ENCODE data around the gene ARID3A.
A peak's percentile ranks its signal among the peaks of the same experiment; 100 is the strongest.

The ARID3A gene

DNA sequence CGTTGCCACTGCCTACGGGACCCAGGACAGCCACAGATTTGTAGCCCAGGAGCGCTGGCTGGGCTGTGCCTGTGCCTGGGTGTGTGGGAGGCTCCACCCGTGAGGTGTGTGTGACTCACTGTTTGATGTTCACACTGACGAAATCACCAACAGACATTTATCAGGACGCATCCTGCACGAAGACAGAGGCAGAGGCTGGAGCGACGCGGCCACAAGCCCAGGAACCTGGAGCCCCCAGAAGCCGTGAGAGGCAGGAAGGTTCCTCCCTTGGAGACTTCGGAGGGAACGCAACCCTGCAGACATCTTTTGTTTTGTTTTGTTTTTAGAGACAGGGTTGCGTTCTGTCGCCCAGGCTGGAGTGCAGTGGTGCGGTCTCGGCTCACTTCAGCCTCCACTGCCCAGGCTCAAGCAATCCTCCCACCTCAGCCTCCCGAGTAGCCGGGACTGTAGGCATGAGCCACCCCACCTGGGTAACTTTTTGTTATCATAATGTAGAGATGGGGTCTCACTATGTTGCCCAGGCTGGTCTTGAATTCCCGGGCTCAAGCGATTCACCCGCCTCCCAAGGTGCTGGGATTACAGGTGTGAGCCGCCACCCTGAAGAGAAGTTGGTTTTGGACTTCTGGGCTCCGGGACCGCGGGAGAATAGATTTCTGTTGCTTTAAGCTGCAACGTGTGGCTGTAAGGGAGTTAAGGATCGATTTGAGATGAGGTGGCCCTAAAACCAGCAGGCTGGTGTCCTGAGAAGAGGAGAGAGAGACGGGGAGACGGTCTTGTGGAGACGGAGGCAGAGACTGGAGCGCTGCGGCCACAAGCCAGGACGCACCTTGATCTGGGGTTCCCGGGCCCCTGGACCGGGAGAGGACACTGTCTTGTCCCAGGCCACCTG lies 33.4 kb downstream of the ARID3A start:
- Histone ChIP-seq H3K9me3 (replicated peaks in 1 of 11) (no peaks in the 10 kb centered on the region), H3K27ac (0 out of 22 replicates have a peak overlapping the region, but pooled peaks of 1 of the 11 experiments have one; percentile 8), H3K4me1 (peaks cover 31 to 77% (median 55%) of the 10 kb centered on the region in 10 experiments), H3K4me2 (peak overlapping the region in 3 of 11 experiments; percentile 9 to 40 (median 18); a peak in 3 of 22 replicates), H3K4me3 (no peak overlapping the region), H3K27me3 (no peaks in the 10 kb centered on the region), H3K9ac (no peak overlapping the region), H3K36me3 (peaks cover 33 to 78% (median 51%) of the 10 kb centered on the region in 11 experiments), H4K20me1 (peaks cover 6 to 84% (median 39%) of the 10 kb centered on the region in 11 experiments; a peak in 15 of 22 replicates)
- no peak for TF ChIP-seq Cebpa-rat (IDR thresholded peaks at IDR 0.05)

DNA sequence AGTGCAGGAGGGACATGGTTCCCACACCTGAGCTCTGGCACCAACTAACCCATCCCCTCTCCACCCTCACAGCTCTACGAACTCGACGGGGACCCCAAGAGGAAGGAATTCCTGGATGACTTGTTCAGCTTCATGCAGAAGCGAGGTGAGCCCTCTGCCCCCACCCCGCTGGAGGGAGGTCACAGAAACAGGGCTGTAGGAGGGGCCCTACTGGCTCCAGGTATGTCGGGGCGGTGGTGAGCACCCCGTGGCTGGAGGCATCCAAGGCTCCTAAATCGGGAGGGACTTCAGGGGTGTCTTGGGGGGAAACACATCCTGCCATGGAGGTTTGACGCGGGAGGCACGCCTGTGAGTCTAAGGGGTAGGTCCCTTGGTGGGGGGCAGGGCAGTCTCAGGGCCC lies 34.2 kb downstream of the ARID3A start:
- Histone ChIP-seq H3K4me2 (peak overlapping the region in 1 of 11 experiments; percentile 18; a peak in 1 of 22 replicates), H3K9ac (no peak overlapping the region), H3K27me3 (no peaks in the 10 kb centered on the region), H3K27ac (no peak overlapping the region), H3K4me3 (no peak overlapping the region), H3K9me3 (replicated peaks in 1 of 11) (peaks cover 0 to 4% (median 0%) of the 10 kb centered on the region in 11 experiments; a peak in 1 of 22 replicates), H4K20me1 (peaks cover 6 to 86% (median 39%) of the 10 kb centered on the region in 11 experiments; a peak in 15 of 22 replicates), H3K4me1 (peaks cover 23 to 69% (median 47%) of the 10 kb centered on the region in 10 experiments), H3K36me3 (peaks cover 41 to 86% (median 59%) of the 10 kb centered on the region in 11 experiments)
- TF ChIP-seq Cebpa-rat (IDR thresholded peaks at IDR 0.05), result no peak

DNA sequence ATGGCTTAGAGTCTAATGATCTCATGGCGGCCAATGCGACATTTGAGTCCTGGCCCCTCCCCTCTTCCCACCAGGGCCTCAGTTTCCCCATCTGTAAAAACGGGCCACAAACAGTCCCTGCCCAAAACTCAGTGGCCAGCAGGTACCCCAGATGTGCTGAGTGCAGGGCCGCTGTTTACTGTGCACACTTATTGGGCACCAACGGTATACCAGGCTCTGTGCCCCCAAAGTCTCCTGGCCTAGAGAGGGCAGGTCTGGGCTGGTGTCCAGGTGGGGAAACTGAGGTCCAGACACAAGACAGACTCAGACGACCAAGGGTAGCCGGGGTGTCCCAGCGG lies 34.7 kb downstream of the ARID3A start:
- H3K27ac ChIP-seq, result no peak overlapping the region
- H3K4me1 ChIP-seq, result peaks cover 17 to 64% (median 42%) of the 10 kb centered on the region in 10 experiments
- peaks cover 0 to 4% (median 0%) of the 10 kb centered on the region in 11 experiments; a peak in 1 of 22 replicates for H3K9me3 ChIP-seq (replicated peaks in 1 of 11)
- H4K20me1 ChIP-seq, result peaks cover 6 to 80% (median 33%) of the 10 kb centered on the region in 11 experiments; a peak in 14 of 22 replicates
- peak overlapping the region in 2 of 11 experiments; percentile 18 to 65; a peak in 2 of 22 replicates for H3K4me2 ChIP-seq
- H3K36me3 ChIP-seq, result peaks cover 47 to 87% (median 64%) of the 10 kb centered on the region in 11 experiments
- no peaks in the 10 kb centered on the region for H3K27me3 ChIP-seq
- H3K9ac ChIP-seq, result peak overlapping the region in 1 of 11 experiments; percentile 45; a peak in 1 of 22 replicates
- H3K4me3 ChIP-seq, result no peak overlapping the region
- no peak for TF ChIP-seq Cebpa-rat (IDR thresholded peaks at IDR 0.05)

DNA sequence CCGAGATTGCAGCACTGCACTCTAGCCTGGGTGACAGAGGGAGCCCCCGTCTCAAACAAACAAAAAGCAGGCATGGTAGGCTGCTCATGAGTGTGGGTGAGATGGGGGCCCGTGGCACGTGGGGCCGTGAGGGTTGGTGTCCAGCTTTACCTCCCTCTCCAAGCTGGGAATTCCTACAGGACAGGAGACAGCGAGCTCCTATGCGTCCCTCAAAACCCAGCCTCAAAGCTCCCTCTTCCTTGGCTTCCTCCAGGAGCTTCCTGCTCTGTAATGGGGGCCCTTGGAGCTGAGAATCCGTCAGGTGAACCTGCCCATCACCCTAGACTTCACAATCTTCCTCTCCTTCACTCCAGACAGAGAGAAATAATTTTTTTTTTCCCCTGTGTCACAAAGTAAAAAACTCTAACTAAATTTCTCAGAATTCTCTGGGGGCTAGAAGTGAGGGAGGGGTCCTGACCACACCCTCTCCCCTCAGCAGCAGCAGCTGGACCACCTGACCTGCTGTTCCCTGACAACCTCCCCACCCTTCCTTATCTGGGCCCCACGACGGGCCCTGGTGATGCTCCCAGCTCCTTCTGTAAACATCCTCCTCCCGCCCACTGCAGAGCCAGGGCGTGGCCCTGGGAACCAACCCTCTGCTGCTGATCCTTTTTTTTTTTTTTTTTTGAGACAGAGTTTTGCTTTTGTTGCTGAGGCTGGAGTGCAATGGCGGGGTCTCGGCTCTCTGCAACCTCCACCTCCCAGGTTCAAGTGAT lies 36.2 kb downstream of the ARID3A start:
- H4K20me1 ChIP-seq, result peaks cover 3 to 66% (median 25%) of the 10 kb centered on the region in 11 experiments; a peak in 13 of 22 replicates
- H3K4me2 ChIP-seq, result peak overlapping the region in 4 of 11 experiments; percentile 28 to 65 (median 41); a peak in 7 of 22 replicates
- peak overlapping the region in 3 of 11 experiments; percentile 2 to 48 (median 46); a peak in 4 of 22 replicates for H3K27ac ChIP-seq
- H3K9ac ChIP-seq, result peak overlapping the region in 4 of 11 experiments; percentile 3 to 32 (median 8); a peak in 4 of 22 replicates
- H3K4me1 ChIP-seq, result peaks cover 7 to 51% (median 30%) of the 10 kb centered on the region in 10 experiments; a peak in 19 of 20 replicates
- H3K36me3 ChIP-seq, result peaks cover 57 to 90% (median 74%) of the 10 kb centered on the region in 11 experiments
- H3K27me3 ChIP-seq, result no peaks in the 10 kb centered on the region
- no peak for TF ChIP-seq Cebpa-rat (IDR thresholded peaks at IDR 0.05)
- peaks cover 0 to 4% (median 0%) of the 10 kb centered on the region in 11 experiments; a peak in 1 of 22 replicates for H3K9me3 ChIP-seq (replicated peaks in 1 of 11)
- H3K4me3 ChIP-seq, result no peak overlapping the region

DNA sequence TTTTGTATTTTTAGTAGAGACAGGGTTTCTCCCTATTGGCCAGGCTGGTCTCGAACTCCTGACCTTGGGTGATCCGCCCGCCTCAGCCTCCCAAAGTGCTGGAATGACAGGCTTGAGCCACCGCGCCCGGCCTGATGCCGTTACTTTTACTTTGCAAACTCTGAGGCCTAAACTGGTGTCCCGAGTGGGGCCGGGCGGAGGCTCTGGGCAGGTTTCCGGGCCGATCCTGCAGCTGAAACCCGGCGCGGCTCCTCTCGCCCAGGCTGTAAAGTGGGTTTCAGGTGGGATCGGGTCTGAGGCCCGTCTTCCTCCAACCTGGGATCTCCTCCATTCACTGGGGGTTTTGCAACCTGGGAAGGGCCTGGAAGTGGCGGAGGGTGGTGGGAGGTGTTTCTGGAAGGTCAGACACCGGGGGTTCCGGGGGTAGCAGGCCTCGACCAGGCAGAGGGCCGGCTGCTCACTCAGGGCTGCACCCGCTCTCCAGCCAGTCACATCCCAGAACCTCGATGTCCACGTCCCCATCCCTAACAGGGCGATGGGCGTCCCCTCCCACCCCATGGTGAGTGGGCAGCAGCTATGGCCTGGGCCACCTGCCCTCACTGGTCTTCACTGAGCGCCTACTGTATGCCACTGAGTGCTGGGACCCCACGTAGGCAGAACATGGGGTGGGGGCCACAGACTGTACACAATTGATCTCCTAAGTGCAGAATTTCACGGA lies 37.0 kb downstream of the ARID3A start:
- Histone ChIP-seq H3K4me3 (no peak overlapping the region), H3K4me2 (peak overlapping the region in 3 of 11 experiments; percentile 31 to 65 (median 51); a peak in 5 of 22 replicates), H3K9ac (0 out of 22 replicates have a peak overlapping the region, but pooled peaks of 1 of the 11 experiments have one; percentile 11), H3K27ac (peak overlapping the region in 1 of 11 experiments; percentile 48; a peak in 2 of 22 replicates), H3K4me1 (peaks cover 0 to 43% (median 23%) of the 10 kb centered on the region in 10 experiments; a peak in 17 of 20 replicates), H3K36me3 (peaks cover 63 to 97% (median 81%) of the 10 kb centered on the region in 11 experiments), H3K27me3 (no peaks in the 10 kb centered on the region), H3K9me3 (replicated peaks in 1 of 11) (peaks cover 0 to 4% (median 0%) of the 10 kb centered on the region in 11 experiments; a peak in 1 of 22 replicates), H4K20me1 (peaks cover 0 to 59% (median 19%) of the 10 kb centered on the region in 11 experiments; a peak in 13 of 22 replicates)
- no peak for TF ChIP-seq Cebpa-rat (IDR thresholded peaks at IDR 0.05)

DNA sequence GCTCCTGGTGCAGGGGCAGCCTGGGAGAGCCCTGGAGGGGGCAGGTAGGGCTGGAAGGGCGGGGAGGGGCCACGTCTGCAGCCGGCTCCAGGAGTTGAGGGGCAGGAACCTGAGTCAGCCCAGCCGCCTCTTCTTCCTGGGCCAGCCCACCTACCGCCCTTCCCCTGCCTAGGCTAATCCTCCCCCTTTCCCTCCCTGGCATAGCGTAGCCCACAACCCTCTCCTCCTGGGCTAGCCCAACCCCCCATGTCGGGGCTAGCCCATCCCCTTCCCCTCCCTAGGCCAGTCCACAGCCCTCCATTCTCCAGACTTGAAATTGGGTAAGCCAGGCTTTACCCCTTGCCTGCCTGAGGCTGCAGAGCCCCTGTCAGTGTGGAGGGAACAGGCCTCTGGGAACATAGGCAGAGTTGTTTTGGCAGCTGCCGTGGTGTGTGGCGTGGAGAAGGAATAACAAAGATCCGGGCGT lies 37.7 kb downstream of the ARID3A start:
- H3K9ac ChIP-seq, result 0 out of 22 replicates have a peak overlapping the region, but pooled peaks of 1 of the 11 experiments have one; percentile 11

DNA sequence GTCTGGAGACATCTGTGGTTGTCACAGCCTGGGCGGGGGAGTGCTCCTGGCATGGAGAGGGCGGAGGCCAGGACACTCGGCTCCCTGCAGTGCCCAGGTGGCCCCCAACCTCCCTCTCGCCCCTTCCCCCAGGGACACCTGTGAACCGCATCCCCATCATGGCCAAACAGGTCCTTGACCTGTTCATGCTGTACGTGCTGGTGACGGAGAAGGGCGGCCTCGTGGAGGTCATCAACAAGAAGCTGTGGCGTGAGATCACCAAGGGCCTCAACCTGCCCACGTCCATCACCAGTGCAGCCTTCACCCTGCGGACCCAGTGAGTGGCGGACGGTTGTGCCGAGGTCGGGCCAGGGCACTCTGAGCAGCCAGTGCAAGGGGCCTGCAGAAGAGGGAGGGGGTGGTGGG lies 38.3 kb downstream of the ARID3A start:
- peaks cover 0 to 55% (median 17%) of the 10 kb centered on the region in 11 experiments; a peak in 13 of 22 replicates for H4K20me1 ChIP-seq
- no peak overlapping the region for H3K9ac ChIP-seq
- no peaks in the 10 kb centered on the region for H3K27me3 ChIP-seq
- H3K4me1 ChIP-seq, result peaks cover 0 to 37% (median 16%) of the 10 kb centered on the region in 10 experiments; a peak in 13 of 20 replicates
- no peak overlapping the region for H3K4me3 ChIP-seq
- no peak for TF ChIP-seq Cebpa-rat (IDR thresholded peaks at IDR 0.05)
- H3K36me3 ChIP-seq, result peaks cover 71 to 97% (median 87%) of the 10 kb centered on the region in 11 experiments
- H3K27ac ChIP-seq, result no peak overlapping the region
- H3K9me3 ChIP-seq (replicated peaks in 1 of 11), result peaks cover 0 to 9% (median 5%) of the 10 kb centered on the region in 11 experiments; a peak in 13 of 22 replicates
- no peak overlapping the region for H3K4me2 ChIP-seq

More for the DNA sequence above, 37.7 kb downstream of the ARID3A start:
- peak overlapping the region in 1 of 11 experiments; percentile 51; a peak in 1 of 22 replicates for H3K4me2 ChIP-seq
- H3K27ac ChIP-seq, result no peak overlapping the region; a peak in 1 of 22 replicates
- peaks cover 0 to 39% (median 18%) of the 10 kb centered on the region in 10 experiments; a peak in 15 of 20 replicates for H3K4me1 ChIP-seq
- H3K4me3 ChIP-seq, result no peak overlapping the region
- H3K27me3 ChIP-seq, result no peaks in the 10 kb centered on the region
- no peak for TF ChIP-seq Cebpa-rat (IDR thresholded peaks at IDR 0.05)
- H3K36me3 ChIP-seq, result peaks cover 67 to 97% (median 85%) of the 10 kb centered on the region in 11 experiments
- peaks cover 0 to 4% (median 0%) of the 10 kb centered on the region in 11 experiments; a peak in 6 of 22 replicates for H3K9me3 ChIP-seq (replicated peaks in 1 of 11)
- H4K20me1 ChIP-seq, result peaks cover 0 to 59% (median 19%) of the 10 kb centered on the region in 11 experiments; a peak in 13 of 22 replicates
